GM19043 (cell line): ENCODE results near the gene CCDC33.

Experiments used
- ATAC-seq: cut with Tn5 transposase; IDR thresholded peaks from one replicate; pipeline ENCODE4 v1.9.1; 2021; ENCODE audit warnings: low read depth; ENCODE audit not compliant: unreplicated experiment

Gene CCDC33

DNA sequence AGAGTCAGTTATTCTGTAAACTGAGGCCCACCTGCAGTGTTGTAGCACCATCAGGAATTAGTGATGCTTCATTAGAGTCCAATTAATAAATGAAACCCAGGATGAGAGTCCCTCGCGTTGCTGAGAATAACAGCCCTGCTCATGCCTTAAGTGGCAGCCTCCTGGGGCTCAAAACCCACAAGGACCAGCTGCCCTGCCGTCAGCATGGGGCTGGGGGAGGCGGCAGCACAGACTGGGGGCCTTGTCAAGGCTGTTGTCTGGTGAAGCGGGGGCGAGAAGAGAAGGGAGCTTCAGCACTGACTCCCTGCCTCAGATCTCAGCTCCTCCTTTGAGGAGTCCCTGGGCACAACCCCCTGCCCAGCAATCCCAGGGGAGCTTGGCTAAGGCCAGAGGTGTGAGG lies 21.0 kb downstream of the CCDC33 start:
- ATAC-seq, result no peak

DNA sequence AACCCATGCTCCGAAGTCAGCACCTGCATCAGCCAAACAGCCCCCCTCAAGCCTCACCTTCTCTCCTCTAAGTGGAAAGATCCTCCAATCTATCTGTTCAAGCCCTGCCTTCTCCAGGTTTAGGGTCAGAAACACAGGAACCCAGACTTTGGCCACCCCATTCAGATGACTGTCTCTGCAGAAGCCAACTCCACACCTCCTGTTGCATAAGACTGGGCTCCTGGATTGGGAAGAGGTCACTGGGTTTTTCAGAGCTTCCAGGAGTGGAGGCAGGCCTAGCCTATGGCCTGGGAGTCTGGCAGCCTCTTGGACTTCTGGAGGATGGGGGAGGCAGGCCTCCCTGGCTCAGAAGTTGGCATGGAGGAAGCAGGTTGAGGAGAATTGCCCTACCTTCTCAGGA lies 21.5 kb downstream of the CCDC33 start:
- ATAC-seq, result no peak

DNA sequence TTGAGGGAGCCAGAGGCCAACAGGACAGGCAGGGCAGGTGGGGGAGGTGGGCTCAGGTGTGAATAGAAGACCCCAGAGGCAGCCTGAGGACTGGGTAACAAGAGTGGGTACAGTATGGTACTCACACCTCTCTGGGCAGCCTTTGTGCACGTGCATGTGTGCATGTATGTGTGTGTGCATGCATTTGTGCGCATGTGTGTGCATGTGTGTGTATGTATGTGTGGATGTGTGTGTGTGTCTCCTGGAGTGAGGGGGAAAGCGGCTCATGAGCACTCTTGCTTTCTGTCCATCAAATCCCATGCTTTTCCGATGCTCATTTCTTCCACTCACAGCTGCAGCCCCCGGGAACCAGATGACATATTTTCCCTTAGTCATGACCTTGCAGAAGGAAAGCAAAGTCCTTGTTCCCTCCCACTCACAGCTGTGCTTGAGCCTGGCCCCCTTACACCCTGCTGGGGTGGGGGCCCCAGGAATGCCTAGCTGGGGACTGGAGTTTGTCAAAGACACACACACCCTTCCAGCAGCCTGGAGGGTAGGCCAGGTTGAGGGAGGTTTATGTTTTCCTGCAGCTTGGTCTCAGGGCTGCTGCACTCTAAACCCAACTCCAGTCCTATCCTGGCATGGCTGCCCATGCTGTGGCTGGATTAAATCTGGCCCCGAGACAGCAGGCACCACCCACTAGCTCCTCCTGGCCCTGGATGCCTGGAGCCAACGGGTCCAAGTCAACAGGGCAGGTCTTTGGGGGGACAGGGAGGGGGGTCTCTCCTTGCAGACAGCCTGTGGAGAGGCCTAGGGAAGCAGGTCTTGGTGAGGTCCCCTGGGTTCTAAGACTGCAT lies 22.5 kb downstream of the CCDC33 start:
- ATAC-seq, result no peak

DNA sequence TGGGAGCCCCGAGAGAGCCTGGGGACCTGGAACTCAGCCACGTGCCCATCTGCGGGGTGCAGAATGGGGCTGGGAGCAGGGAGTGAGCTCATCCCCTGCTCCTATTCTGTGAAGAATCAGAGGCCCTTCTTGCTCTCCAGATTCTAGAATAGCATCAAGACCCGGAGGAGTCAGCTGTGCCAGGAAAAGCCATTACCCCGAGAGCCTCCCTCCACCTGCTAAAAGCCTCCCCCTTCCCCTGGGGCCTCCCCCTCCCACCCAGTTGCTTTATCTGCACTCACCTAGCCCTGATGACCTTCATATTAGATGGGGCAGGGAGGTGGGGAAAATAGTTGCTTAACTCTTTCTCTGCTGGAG lies 23.1 kb downstream of the CCDC33 start:
- ATAC-seq, result no peak

DNA sequence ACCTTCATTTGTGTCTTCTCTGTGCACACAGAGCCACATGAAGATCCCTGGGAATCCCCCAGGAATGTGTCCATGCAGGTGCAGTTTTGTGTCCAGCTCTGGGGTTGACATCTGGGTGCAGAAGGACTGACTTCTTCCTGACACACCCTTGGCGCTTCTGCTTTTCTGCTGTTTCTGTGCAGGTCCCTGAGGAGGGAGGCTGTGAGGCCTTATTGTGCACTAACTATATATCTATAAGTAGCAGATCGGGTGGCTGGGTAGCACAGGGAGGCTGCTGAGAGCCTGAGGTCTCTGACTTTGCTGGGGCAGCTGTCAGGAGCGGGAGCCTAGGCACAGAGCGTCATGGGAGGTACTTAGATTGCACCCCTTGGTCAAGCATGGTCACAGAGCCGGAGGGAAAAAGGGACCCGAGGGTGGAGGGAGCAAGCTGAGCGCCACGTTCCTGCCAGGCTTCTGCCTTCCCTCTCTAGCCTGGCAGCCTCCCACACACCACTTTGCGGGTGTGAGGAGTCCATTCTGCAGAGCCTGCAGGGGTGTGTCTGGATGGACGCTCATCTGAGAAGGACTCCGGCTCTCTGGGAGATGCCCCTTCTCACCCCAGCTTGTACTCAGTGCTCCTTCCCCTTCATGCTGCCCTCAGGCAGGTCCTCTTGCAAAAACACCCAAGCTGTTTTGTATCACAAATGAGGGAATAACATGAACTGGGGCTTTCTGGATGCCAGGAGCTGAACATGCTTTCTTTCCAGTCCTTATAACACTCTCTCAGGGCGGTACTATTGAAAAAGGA lies 23.9 kb downstream of the CCDC33 start:
- ATAC-seq, result no peak

DNA sequence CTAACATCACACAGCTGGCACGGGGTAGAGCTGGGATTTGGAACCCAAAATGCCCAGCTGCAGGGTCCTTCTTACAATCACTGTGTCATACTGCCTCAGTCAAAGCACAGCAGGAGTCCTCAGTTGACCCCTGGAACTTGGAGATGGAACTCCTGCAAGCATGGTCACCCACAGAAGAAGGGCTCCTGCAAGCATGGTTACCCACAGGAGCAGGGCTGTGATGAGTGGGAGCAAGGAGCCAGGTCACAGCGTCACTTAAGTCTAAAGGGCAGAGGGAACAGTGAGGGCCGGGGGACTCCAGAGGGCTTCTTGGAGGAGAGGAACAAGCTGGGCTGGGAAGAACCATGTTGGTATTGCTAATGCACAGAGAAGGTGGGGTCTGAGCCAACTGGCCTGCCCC lies 24.9 kb downstream of the CCDC33 start:
- no peak for ATAC-seq

DNA sequence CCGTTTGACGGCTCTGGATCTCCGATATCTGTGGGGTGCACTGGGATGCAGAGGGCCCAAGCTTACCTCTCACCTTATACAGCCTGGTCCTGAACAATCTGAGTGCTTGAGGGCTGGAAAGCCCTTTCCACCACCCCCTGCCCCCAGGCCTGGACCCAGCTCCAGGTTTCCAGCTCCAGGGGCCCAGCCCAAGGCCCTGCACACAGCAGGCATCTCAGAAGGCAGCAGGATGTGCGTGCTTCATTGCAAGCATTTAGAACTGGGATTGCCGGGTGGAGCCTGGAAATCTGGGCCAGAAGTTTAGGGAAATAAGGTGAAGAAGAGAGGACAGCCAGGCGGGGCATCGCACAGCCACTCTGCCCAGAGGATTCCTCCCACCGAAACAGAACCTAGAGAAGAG lies 25.6 kb downstream of the CCDC33 start:
- ATAC-seq, result no peak

DNA sequence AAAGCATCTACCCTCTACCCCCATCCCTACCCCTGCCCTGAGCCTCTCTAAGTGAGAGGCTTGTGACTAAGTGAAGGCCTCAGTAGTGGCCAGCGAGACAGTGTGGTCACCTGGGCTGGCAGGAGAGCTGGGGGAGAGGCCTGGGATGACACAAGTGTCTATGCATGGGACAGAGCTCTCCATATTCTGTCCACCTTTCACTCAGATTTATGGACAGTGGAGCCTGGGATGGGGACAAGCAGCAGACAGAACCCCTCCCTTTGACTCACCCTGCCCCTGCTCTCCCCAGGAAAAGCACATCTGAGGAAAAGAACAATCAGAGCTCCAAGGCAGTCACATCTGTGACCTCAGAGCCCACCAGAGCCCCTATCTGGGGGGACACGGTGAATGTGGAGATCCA lies 26.0 kb downstream of the CCDC33 start:
- no peak for ATAC-seq

DNA sequence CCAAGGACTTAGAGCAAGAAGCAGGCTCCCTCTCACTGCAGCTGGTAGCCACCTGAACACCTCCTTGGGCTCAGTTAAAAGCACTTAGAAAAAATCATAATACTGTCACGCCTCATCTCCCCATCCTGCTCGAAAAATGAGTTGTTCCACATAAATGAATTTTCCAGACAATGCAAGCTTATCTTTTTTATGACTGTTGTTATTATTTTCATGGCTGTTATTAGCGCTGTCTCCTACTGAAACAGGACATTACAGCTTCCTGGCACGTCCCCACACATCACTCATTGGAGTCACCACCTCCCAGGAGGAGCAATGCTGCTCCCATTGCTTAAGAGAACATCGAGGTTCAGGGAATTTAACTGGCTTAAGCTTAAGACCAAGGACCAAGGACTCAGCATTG lies 26.5 kb downstream of the CCDC33 start:
- no peak for ATAC-seq

DNA sequence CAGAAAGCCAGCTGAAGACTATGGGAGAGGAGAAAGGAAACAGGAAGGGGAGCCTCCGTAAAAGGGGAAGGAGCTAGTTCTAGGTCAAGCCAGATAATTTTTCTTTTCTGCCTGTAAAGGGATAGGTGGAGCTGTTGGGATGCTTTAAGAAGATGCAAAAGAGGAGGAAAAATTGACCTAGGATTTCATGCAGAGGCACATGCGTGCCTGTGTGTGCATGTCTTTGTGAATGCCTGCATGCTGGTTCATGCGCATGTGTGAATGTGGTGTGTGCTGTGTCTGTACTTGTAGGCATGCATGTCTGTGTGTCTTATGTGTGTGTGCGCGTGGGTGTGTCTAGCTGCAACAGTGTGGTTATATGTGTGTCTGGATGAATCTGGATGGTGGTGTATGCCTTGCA lies 27.3 kb downstream of the CCDC33 start:
- no peak for ATAC-seq

DNA sequence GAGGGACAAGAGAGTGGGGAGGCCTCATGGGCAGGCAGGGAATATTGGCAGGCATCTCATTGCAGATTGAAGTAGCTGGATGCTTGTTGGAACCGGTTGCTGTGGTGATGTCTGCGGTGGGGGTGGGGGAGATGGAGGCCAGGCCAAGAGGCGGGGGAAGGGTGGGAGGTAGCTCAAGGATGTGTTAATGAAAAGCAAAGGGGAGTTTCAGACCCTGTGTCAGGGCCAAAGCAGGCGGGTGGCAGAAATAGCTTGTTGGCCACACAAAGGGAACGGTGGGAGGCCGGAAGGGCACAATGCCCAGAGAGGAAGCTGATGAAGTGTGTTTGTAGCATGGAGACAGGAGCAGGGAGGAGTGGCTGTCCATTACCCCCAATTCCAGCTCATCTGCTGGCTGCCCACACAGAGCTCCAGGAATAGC lies 28.0 kb downstream of the CCDC33 start:
- no peak for ATAC-seq

DNA sequence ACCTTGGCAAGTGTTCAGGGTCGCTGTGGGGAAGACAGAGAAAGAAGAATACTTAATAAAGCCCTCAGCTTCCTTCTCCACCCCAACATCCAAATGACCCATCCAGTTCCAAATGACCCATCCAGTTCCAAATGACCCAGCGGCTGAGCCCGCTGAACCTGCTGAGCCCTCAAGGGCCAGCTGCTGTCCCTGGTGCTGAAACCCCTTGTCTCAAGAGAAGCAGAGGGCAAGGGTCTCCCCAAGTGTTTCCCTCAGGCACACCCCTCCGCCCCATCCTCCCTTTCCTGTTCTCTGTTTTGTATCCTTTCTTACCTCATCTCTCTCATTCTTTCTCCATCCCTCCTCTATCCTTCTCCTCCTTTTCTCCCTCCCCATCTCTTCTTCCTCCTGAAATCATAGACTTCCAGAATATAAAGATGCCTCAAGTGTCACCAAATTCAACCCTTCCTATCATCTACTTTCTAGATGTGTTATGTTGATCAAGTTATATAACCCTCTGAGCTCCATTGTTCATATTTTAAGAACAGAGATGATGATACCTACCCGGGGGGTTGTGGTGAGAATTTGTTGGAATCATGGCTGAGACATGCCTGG lies 29.0 kb downstream of the CCDC33 start:
- ATAC-seq, result no peak

DNA sequence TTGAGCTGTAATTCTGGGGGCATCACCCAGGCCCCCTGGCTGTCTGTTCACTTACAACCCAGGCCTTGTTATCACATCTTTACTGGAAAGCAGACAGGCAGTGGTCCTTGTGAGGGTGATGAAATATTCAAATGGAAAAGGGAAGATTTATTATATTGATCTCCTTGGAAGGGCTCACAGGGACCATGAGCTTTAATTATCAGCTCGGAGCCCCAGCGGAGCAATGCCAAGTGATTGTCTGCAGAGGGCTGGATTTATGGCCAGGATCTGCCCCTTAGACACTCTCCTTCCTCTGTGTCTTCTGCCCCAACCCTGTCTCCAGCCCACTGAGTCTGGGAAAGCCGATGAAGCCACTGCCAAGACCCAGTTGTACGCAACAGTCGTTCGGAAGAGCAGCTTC lies 31.9 kb downstream of the CCDC33 start:
- no peak for ATAC-seq

DNA sequence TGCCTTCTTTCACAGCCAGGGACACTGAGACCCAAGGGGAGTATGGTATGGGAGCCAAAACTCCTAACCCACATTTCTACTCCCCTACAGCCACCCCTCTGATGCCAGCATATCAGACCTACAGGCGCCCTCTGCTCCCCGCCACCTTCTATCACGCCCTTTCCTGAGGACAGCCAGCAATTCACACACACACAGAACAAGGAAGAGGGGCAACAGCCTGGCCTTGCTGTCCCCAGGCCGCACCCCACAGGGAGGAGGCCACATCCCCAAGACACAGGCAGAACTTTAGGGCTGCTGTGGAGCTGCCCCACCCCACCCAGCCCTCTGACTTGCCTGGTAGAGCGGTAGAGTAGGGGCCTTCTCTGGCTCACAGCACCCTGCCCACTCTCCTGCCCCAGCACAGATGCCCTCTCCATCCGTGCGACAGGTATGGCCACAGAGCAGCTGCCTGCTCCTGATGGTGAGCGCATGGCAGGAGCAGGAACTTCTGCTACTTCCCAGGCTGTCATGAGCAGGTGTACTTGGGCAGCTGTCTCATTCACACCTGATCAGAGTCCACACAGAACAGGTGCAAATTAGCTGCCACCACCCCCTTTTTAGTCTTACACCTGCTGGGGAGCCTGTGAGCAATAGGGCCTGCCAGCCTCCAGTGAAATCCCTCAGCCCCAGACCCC lies 33.4 kb downstream of the CCDC33 start:
- no peak for ATAC-seq

DNA sequence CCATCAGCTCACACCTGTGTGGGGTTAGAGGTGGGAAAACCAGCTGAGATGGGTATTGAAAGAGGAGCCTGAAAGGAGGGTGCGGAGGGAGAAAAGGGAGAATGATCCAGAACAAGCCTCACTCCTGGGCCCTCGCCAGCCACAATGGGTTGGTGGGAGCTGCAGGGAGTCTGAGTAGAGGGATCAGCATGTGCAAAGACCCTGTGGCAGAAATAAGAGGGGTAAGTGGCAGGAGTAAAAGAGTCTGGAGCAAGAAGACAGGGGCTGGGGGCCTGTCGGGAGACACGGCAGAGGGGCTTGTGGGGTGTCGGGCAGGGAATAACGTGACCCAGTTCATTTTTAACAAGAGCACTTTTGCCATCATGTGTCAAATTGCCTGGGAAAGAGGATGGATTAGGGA lies 34.0 kb downstream of the CCDC33 start:
- ATAC-seq, result no peak

DNA sequence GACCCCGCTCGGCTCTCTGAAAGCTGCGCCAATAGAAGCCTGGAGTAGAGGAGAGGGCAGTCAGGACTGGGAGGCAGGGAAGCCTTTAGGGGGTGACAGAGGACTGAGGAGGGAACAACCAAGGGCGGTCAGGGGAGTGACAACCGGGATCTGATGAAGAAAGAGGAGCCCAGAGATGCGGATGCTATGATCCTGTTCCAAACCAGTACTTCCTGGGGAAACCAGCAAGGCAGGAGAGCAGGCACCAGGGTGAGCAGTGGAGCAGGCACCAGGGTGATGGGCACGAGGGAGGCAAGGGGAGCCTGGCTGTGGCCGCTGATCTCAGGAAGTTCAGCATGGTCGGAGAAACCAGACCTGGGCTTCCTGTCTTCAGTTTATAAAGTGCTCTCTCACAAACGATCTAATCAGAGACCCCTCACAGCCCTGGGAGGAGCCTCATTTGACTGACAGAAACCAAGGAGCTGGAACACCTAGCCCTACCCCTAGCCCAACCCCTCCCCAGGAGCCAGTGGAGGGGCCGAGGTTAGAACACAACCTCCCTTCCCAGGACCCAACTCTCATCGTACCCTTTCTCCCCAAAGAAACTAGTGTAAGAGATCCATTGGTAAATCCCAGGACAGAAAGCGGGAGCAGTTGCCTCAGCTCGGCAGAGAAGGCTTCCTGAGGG lies 34.9 kb downstream of the CCDC33 start:
- no peak for ATAC-seq

DNA sequence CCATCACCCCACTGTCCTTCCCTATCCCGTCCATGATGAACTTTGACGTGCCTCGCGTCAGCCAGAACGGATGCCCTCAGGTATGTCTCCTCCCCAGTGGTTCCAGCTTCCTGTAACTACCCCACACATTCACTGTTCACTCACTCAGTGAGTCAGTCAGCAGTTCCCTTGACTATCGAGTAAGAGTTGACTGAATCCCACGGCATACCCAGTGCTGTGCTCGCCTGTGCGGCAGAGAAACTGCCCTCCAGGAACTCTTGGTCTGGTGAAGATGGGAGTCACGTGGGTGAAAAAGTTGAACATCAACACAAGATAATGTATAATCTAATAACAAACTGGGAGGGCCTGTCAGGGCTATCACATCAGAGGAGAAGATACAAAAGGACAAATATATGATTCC lies 36.7 kb downstream of the CCDC33 start:
- ATAC-seq, result no peak

DNA sequence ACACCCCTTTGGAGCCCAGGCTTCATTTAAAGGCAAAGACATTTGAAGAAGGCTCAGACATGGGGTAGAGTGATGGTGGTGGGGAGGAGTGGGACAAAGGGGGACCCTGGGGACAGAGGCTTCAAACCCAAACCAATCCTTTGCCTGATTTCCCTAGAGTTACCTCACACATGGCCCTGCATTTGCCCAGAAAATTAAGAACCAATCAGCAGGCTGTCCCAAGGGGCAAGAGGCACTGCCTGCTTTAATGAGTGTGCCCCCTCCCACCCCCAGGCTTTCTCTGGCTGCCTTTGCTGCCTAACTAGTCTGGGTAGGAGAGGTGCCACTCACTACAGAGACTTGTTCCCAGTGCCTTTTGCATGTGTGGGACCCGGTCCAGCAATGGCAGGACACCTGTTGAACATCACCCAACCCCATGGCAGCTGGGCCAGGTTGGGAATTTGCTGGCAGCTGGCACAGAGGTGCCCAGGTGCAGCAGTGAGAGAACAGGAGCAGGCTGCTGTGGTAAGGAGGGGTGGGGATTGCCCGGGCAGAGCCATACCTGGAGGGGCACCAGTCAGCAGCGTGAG lies 38.4 kb downstream of the CCDC33 start:
- no peak for ATAC-seq

DNA sequence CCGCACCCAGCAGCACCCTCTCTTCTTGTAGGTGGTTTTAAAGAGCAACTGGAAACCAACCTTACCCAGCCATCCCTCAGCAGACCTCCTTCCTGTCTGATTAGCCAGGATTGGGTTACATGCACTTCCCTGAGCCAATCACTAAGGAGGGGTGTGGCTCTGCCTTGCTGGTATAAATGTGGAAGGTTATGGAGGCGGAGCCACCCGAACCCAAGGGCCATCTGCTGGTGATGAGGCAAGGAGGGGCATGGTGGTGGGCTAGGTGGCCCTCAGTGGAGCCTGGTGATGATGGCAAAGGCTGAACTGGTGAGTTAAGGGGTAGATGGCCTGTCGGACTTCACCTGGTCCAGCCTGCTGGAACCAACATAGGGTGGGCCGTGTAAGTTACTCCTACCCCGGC lies 39.8 kb downstream of the CCDC33 start:
- ATAC-seq, result no peak

DNA sequence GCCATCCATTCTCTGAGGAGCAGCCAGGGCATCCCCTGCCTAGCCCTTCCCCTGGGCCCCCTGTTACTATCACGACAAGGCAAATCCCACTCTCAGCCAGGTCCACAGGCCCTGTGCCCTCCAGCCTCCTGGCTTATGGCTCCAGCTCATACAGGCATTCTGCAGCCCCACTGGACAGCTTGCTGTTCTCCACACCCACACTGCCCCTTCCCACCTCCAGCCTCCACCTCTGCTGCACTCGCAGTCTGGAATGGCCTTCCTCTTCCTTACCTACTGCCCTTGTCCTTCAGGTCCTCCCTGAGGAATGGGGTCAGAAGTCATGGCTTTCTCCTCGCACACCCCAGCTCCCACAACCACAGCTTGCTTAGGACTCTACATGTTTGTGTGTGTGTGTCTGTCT lies 40.4 kb downstream of the CCDC33 start:
- ATAC-seq, result no peak
